ENCODE data around the gene ACP2.

DNA sequence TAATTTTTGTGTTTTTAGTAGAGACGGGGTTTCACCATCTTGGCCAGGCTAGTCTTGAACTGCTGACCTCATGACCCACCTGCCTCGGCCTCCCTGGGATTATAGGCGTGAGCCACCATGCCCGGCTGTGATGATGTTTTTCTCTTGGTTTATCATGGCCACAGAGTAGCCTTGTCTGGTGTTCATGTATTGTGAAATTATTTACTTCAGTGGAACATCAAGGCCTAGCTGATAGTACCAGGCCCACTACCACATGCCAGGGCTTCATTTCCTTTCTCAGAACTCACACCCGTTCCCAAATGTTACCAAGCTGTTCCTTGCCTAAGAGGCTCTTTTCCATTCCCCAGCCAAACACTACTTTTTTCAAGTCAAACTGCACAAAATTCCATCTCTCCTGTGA is 40.0 kb downstream of the ACP2 start:
- TF ChIP-seq EZH2 (IDR thresholded peaks at IDR 0.05; ENCODE audit: borderline replicate concordance) (no peak), EZH2phosphoT487 (IDR thresholded peaks at IDR 0.05; ENCODE audit: low read depth, severe bottlenecking, unreplicated experiment) (no peak)
- TF ChIP-seq, protein P1, sequence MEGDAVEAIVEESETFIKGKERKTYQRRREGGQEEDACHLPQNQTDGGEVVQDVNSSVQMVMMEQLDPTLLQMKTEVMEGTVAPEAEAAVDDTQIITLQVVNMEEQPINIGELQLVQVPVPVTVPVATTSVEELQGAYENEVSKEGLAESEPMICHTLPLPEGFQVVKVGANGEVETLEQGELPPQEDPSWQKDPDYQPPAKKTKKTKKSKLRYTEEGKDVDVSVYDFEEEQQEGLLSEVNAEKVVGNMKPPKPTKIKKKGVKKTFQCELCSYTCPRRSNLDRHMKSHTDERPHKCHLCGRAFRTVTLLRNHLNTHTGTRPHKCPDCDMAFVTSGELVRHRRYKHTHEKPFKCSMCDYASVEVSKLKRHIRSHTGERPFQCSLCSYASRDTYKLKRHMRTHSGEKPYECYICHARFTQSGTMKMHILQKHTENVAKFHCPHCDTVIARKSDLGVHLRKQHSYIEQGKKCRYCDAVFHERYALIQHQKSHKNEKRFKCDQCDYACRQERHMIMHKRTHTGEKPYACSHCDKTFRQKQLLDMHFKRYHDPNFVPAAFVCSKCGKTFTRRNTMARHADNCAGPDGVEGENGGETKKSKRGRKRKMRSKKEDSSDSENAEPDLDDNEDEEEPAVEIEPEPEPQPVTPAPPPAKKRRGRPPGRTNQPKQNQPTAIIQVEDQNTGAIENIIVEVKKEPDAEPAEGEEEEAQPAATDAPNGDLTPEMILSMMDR (IDR thresholded peaks at IDR 0.05; ENCODE audit: poor library complexity): no peak

All from hepatocyte (in vitro differentiated cells).